CD4-positive, alpha-beta memory T cell (primary cell): Measurements from ENCODE around the gene PPT2. TPM values are rescaled to one million over a fixed set of nuclear protein-coding genes. Genes with fewer than 3 reads are reported as not detected.

Source experiments
- CTCF ChIA-PET: fragments of 350-600 bp; sonication (Branson Sonifier 250); formaldehyde crosslinking; loops from one replicate; lab custom pipeline; 2021; ENCODE audit warnings: inconsistent platforms; ENCODE audit not compliant: partially characterized antibody; lab: Charles Lee
- POLR2A ChIA-PET: fragments of 350-600 bp; sonication (Branson Sonifier 250); formaldehyde crosslinking; loops from one replicate; lab custom pipeline; 2021; ENCODE audit not compliant: partially characterized antibody; lab: Charles Lee
- DNase-seq, 5 donors: peaks; one replicate each; pipeline versions ENCODE4 v3.0.0 to v3.0.0-alpha.2; 2020 to 2022; ENCODE audit warnings: mixed read lengths in 1 of 5
- H3K27ac ChIP-seq: one replicate; pipeline ENCODE4 v1.7.0; 2013; ENCODE audit warnings: low read depth, low read length
- H3K27me3 ChIP-seq: 2 replicates; pipeline ENCODE4 v1.7.0; 2013; ENCODE audit warnings: mild to moderate bottlenecking, low read length, moderate library complexity; ENCODE audit not compliant: insufficient read depth
- H3K36me3 ChIP-seq: 2 replicates; pipeline ENCODE4 v1.7.0; 2013; ENCODE audit warnings: mild to moderate bottlenecking, low read length, moderate library complexity; ENCODE audit not compliant: insufficient read depth
- H3K4me1 ChIP-seq: 2 replicates; pipeline ENCODE4 v1.7.0; 2013; ENCODE audit warnings: mild to moderate bottlenecking, low read length, moderate library complexity; ENCODE audit not compliant: insufficient read depth
- H3K4me3 ChIP-seq, 2 donors: one replicate each; pipeline ENCODE4 v1.7.0; 2013; ENCODE audit warnings: low read length in 2 of 2, mild to moderate bottlenecking in 1 of 2
- H3K9me3 ChIP-seq, 2 donors: one replicate each; pipeline ENCODE4 v1.7.0; 2013; ENCODE audit warnings: low read length in 2 of 2, control low read depth in 1 of 2; ENCODE audit not compliant: control insufficient read depth in 1 of 2
- H3K27ac Mint-ChIP-seq, 7 donors: one replicate each; pipeline ENCODE4 v1.8.0; 2020 to 2021; ENCODE audit warnings: mixed read lengths in 7 of 7, mild to moderate bottlenecking in 6 of 7, inconsistent platforms in 3 of 7, moderate library complexity in 3 of 7
- H3K27me3 Mint-ChIP-seq, 2 donors: one replicate each; pipeline ENCODE4 v1.8.0; 2020 to 2021; ENCODE audit warnings: mixed read lengths in 2 of 2
- H3K36me3 Mint-ChIP-seq, 2 donors: one replicate each; pipeline ENCODE4 v1.8.0; 2020 to 2021; ENCODE audit warnings: mixed read lengths in 2 of 2, inconsistent platforms in 1 of 2, mild to moderate bottlenecking in 1 of 2
- H3K4me1 Mint-ChIP-seq, 4 donors: one replicate each; pipeline ENCODE4 v1.8.0; 2020 to 2021; ENCODE audit warnings: mixed read lengths in 4 of 4, mild to moderate bottlenecking in 1 of 4
- H3K4me3 Mint-ChIP-seq, 8 donors: one replicate each; pipeline ENCODE4 v1.8.0; 2020 to 2021; ENCODE audit warnings: mixed read lengths in 8 of 8, mild to moderate bottlenecking in 7 of 8, moderate library complexity in 6 of 8, inconsistent platforms in 3 of 8
- H3K9me3 Mint-ChIP-seq, 8 donors: one replicate each; pipeline ENCODE4 v1.8.0; 2020 to 2021; ENCODE audit warnings: mixed read lengths in 8 of 8, mild to moderate bottlenecking in 5 of 8, inconsistent platforms in 3 of 8, moderate library complexity in 1 of 8
- intact Hi-C: fragments of 100-400 bp; cut with micrococcal nuclease; formaldehyde crosslinking; loops from one replicate; pipeline ENCODE4 v1.15.1; 2023
- polyA plus RNA-seq, 2 donors: library from polyadenylated mRNA; unstranded; fragments of 300-500 nt; fragmentation: Illumina TruSeq; gene quantifications; one replicate each; pipeline ENCODE4 v1.2.3, GENCODE V29; 2021
- total RNA-seq, 2 experiments: library from RNA; stranded (reverse); gene quantifications; one replicate each; pipeline ENCODE4 v1.2.3, GENCODE V29; 2021

The PPT2 gene
- total and polyA plus RNA-seq, 4 experiments from 2014 or later = 3.8 to 15.4 (median 8.2) TPM

DNA sequence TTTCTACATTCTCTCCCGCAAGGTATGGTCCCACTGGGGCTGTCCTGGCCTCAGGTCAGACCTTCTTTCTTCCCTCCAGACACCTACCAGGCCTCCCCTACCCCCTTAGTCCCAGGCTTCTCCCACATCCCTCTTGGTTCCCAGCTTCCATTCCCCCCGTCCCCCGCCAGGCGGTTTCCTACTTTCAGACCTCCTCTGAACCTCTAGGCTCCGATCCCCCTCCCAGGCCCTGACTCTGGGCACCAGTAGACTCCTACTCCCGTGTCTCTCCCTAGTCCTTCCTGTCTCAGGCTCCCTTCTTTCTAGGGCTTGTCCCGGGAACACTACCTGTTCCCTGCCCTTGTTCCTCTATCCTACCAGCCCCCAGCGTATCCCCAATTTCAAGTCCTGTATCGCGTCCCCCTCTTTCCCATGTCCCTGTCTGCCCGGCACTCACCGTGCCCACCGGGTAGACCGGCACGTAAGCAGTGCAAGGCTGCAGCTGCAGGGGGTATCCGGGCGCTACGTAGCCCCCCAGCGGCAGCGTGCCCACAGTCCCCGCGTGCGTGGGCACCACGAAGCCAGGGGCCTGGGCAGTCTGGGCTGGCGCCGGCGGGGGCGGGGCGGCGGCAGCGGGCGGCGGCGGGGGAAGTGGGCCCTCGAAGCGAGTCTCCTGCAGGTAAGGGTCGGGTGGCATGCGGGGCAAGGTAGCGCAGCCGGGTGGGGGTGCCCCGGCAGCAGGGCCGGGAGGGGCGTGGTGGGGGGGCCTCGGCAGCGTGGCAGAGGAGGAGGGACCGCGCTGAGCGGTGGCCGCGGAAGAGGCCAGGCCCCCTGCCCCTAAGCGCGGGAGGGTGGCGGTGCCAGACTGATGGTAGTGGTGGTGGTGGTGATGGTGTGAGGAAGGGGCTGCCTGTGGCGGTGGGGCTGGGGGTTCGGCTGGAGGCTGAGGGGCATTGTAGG lies 3.7 kb upstream of the PPT2 start:
- no peaks in the 10 kb centered on the region for H3K9me3 ChIP-seq
- Mint-ChIP-seq H3K4me1 (peaks cover 27 to 69% (median 45%) of the 10 kb centered on the region in 4 donors), H3K4me3 (peak overlapping the region in 6 of 8 donors; percentile 14 to 78 (median 64)), H3K36me3 (peaks cover 0 to 9% of the 10 kb centered on the region in 2 donors), H3K9me3 (peaks cover 0 to 6% (median 0%) of the 10 kb centered on the region in 8 donors), H3K27ac (peak overlapping the region in 6 of 7 donors; percentile 17 to 48 (median 30)), H3K27me3 (peaks cover 26 to 31% of the 10 kb centered on the region in 2 donors)
- DNase-seq = no peak
- no peak overlapping the region for H3K4me3 ChIP-seq
- peaks cover 6% of the 10 kb centered on the region for H3K27me3 ChIP-seq
- ChIA-PET POLR2A (interaction anchor here (1.2 to 2.5 kb wide), 2 partner anchors 27 to 43 kb away, joined by 4 to 5 read pairs; partner anchors contain the start of gene GPSM3), CTCF (interaction anchor here (1.1 to 2.5 kb wide), 2 partner anchors 20 to 32 kb away, joined by 4 to 12 read pairs; partner anchors contain the start of gene FKBPL)
- H3K36me3 ChIP-seq = no peaks in the 10 kb centered on the region
- peaks cover 12% of the 10 kb centered on the region for H3K4me1 ChIP-seq
- intact Hi-C loops = loop anchor here (2.0 to 10.0 kb wide), 2 partner anchors 19 to 105 kb away; partner anchors contain the start of gene FKBPL
- H3K27ac ChIP-seq = no peak overlapping the region

DNA sequence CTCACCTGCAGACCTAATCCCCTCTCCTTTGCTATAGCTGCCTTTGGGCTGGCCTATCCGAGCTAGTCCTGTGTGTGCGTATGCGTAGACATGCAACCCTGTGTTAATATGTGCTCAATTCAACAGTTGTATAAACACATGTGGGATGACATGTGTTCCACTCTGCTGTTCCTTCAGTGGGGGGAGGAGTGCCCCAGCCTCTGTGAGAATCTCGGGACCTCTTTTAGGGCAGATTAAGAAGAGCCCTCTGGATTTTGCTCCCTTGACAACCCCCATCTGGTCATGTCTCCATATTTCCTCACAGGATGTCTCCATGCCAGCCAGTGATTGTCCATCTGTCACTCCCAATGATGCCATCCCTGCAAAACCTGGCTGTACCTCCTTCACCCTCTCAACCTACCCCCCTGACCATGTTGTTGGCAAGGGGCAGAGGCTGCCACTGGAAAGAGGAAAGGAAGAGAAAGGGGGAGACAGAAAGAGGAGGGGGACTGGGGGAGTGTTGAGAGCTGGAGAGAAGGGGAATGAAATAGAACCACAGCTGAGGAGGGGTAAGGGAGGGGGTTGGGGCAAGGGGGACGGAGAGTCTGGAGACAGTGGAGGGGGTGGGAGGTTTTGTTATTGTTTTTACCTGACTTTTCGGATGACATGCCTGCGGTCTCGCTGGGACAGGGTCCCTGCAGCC lies 2.6 kb upstream of the PPT2 start:
- Histone ChIP-seq H3K4me3 (no peak overlapping the region), H3K27ac (no peak overlapping the region), H3K36me3 (no peaks in the 10 kb centered on the region), H3K9me3 (no peaks in the 10 kb centered on the region), H3K4me1 (peaks cover 17% of the 10 kb centered on the region), H3K27me3 (peaks cover 6% of the 10 kb centered on the region)
- Mint-ChIP-seq H3K27me3 (peaks cover 22 to 31% of the 10 kb centered on the region in 2 donors), H3K27ac (peak overlapping the region in 3 of 7 donors; percentile 60 to 68 (median 61)), H3K4me1 (peaks cover 31 to 73% (median 51%) of the 10 kb centered on the region in 4 donors), H3K9me3 (peaks cover 0 to 6% (median 0%) of the 10 kb centered on the region in 8 donors), H3K4me3 (peak overlapping the region; percentile 36 to 81 (median 66)), H3K36me3 (peaks cover 0 to 9% of the 10 kb centered on the region in 2 donors)
- POLR2A ChIA-PET = interaction anchor here (1.0 to 1.4 kb wide), 2 partner anchors 21 to 42 kb away, joined by 4 read pairs; partner anchors contain the start of genes FKBPL and GPSM3
- no peak for DNase-seq
- CTCF ChIA-PET = interaction anchor here (1.4 kb wide), 1 partner anchor 93 kb away, joined by 4 read pairs; no protein-coding TSS in a partner anchor
- intact Hi-C loops = loop anchor here (10.0 kb wide), 1 partner anchor 107 kb away; no protein-coding TSS in a partner anchor

DNA sequence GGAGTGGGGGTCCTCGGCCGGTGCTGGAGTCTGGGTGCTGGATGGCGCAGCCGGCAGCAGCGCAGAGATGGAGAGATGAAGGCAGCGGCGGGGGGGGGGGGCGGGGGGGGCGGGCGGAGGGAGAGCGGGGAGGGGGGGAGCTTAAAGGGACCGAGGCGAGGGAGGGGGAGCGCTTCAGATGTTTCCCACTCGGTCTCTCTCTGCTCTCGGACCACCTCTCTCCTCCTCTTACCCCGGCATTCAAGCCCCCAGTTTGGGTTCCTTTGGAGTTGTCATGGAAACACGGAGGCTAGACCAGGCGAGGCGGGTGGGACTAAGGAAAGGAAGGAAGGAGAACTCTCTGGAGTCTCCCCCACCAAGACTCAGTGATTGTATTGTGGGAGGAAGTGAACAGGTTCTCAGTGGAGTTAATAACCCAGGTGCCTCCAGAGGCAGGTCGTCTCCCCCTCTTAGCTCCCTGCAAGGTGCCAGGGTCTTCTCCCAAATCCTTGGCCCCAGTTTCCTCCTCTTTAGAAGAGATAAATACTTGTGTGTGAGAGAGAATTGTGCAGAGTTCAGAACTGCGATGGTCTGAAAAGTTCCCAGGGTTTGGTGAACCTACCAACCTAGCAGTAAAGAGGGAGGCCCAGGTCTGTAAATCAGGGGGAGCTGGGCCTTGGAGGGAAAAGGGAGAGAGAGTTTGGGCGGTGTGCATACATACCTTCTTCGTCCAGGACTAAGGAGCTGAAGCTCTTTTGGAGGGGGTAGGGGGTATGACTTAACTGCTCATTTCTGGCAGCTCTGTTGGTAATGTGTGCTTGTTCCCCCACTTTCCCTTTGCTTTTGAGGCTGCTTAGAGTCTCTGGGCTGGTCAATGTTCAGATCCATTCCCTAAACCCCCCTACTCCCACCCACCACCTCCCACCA lies 1.8 kb upstream of the PPT2 start, which contains the start of gene PRRT1:
Gene PRRT1, minus strand, starts transcription at position 77 of the 906 bp plus-strand sequence. CDS start 112 bp downstream, outside the sequence.
- no peak within 1 kb of the TSS for H3K27ac ChIP-seq
- no peak for DNase-seq
- ChIA-PET CTCF (interaction anchor here (1.4 kb wide), 1 partner anchor 93 kb away, joined by 4 read pairs; no protein-coding TSS in a partner anchor), POLR2A (interaction anchor here (0.6 to 1.4 kb wide), 5 partner anchors 22 to 41 kb away, joined by 3 to 4 read pairs (median 3); partner anchors contain the start of genes FKBPL and GPSM3)
- no peak within 1 kb of the TSS for H3K4me3 ChIP-seq
- intact Hi-C loops = loop anchor here (10.0 kb wide), 1 partner anchor 107 kb away; no protein-coding TSS in a partner anchor
- Mint-ChIP-seq H3K27me3 (peaks cover 21 to 28% of the 10 kb centered on the region in 2 donors), H3K9me3 (peaks cover 0 to 6% (median 0%) of the 10 kb centered on the region in 8 donors), H3K4me1 (peaks cover 31 to 68% (median 51%) of the 10 kb centered on the region in 4 donors), H3K4me3 (peak within 1 kb of the TSS; percentile 36 to 84 (median 72)), H3K36me3 (peaks cover 0 to 9% of the 10 kb centered on the region in 2 donors), H3K27ac (peak within 1 kb of the TSS in 6 of 7 donors; percentile 32 to 94 (median 58))
- H3K4me1 ChIP-seq = peaks cover 17% of the 10 kb centered on the region
- H3K36me3 ChIP-seq = no peaks in the 10 kb centered on the region
- H3K27me3 ChIP-seq = peaks cover 6% of the 10 kb centered on the region
- H3K9me3 ChIP-seq = no peaks in the 10 kb centered on the region

DNA sequence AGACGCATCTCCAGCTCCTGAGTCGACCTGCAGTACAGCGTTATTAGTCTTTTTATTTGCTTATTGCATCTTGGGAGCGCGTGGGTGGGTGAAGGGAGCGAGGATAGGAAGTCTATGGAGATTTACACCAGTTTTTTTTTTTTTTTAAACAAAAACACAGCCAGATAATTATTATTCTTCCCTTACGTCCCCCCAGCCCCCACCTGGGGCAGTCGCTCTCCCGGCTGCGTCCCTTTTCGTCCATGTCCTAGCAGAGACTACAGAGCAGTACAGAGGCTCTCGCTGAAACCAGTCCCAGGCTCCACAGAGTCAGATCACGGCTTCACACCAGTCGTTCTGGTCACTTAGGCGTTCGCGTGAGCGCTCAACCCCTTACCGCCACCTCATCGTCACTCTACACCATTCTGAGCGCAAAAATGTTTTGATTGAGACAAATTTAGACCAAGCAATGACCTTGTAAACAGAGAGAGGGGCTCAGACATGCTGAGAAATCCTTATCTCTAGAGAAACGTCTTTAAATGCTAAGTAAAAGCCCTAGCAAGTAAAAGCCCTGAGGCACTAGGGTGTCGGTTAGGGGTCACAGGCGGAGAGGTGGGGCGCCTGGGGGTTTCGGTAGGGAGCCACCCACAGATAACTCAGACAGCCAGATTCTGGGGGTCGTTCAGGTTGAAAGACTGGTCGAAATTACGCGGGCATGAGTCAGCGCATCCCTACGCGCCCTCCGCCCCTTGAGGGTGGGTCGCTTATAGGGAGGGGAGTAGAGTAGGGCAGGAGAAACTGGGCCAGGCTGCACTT lies 975 bp upstream of the PPT2 start:
- peaks cover 7 to 14% of the 10 kb centered on the region in 2 donors for H3K36me3 Mint-ChIP-seq

DNA sequence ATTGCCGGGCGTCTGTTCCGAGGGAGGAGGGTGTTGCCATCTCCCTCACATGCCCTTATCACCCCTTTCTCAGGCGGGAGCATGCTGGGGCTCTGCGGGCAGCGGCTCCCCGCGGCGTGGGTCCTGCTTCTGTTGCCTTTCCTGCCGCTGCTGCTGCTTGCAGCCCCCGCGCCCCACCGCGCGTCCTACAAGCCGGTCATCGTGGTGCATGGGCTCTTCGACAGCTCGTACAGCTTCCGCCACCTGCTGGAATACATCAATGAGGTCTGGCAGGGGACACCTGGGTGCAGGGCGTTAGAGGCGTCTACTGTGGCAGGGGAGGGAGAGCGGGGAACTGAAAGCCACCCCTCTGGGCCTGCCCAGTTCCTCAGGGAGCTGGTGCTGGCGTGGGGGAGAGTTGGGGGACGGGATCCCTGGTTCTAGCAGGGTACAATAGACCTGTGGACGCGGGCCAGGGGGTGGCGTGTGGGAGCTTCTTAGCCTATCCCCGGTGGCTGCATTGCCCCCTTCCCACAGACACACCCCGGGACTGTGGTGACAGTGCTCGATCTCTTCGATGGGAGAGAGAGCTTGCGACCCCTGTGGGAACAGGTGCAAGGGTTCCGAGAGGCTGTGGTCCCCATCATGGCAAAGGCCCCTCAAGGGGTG lies 697 bp downstream of the PPT2 start:
- ChIA-PET CTCF (interaction anchor here (0.7 to 1.3 kb wide), 10 partner anchors 10 to 107 kb away, joined by 3 to 9 read pairs (median 5); partner anchors contain the start of genes EGFL8 and GPSM3), POLR2A (interaction anchor here (0.8 to 1.3 kb wide), 9 partner anchors 10 to 43 kb away, joined by 3 to 14 read pairs (median 4); partner anchors contain the start of genes ATF6B, EGFL8 and PBX2)
- H3K4me3 Mint-ChIP-seq = peak overlapping the region; percentile 95 to 100 (median 98)
- intact Hi-C loops = loop anchor here (1.0 to 10.0 kb wide), 5 partner anchors 22 to 110 kb away; partner anchors contain the start of genes AGPAT1 and PBX2
- DNase-seq = peak; percentile 60 to 75 (median 69)
- Histone ChIP-seq H3K4me1 (peaks cover 14% of the 10 kb centered on the region), H3K9me3 (no peaks in the 10 kb centered on the region), H3K4me3 (peak overlapping the region; percentile 78 to 98), H3K27me3 (no peaks in the 10 kb centered on the region), H3K27ac (peak overlapping the region; percentile 42), H3K36me3 (no peaks in the 10 kb centered on the region)
- peaks cover 26 to 54% (median 37%) of the 10 kb centered on the region in 4 donors for H3K4me1 Mint-ChIP-seq
- H3K27ac Mint-ChIP-seq = peak overlapping the region; percentile 92 to 98 (median 94)
- peaks cover 11 to 21% of the 10 kb centered on the region in 2 donors for H3K27me3 Mint-ChIP-seq
- H3K36me3 Mint-ChIP-seq = peaks cover 12 to 15% of the 10 kb centered on the region in 2 donors
- peaks cover 0 to 1% (median 0%) of the 10 kb centered on the region in 8 donors for H3K9me3 Mint-ChIP-seq

More for the DNA sequence above, 975 bp upstream of the PPT2 start:
- H3K9me3 ChIP-seq = no peaks in the 10 kb centered on the region
- Mint-ChIP-seq H3K9me3 (peaks cover 0 to 3% (median 0%) of the 10 kb centered on the region in 8 donors), H3K27me3 (peaks cover 18 to 28% of the 10 kb centered on the region in 2 donors), H3K4me3 (peak overlapping the region in 7 of 8 donors; percentile 32 to 84 (median 72)), H3K4me1 (peaks cover 31 to 67% (median 47%) of the 10 kb centered on the region in 4 donors), H3K27ac (peak overlapping the region in 6 of 7 donors; percentile 13 to 94 (median 78))
- CTCF ChIA-PET = interaction anchor here (1.4 kb wide), 1 partner anchor 92 kb away, joined by 4 read pairs; no protein-coding TSS in a partner anchor
- peaks cover 6% of the 10 kb centered on the region for H3K27me3 ChIP-seq
- H3K4me1 ChIP-seq = peaks cover 17% of the 10 kb centered on the region
- POLR2A ChIA-PET = interaction anchor here (0.6 to 1.4 kb wide), 5 partner anchors 23 to 40 kb away, joined by 3 to 4 read pairs (median 3); partner anchors contain the start of genes FKBPL and GPSM3
- H3K27ac ChIP-seq = no peak overlapping the region
- H3K36me3 ChIP-seq = no peaks in the 10 kb centered on the region
- DNase-seq = no peak
- no peak overlapping the region for H3K4me3 ChIP-seq
- intact Hi-C loops = loop anchor here (10.0 kb wide), 1 partner anchor 108 kb away; no protein-coding TSS in a partner anchor
